ENCODE measurements around the gene ART4. TPM values are rescaled to one million over a fixed set of nuclear protein-coding genes. Genes with fewer than 3 reads are reported as not detected.

ART4 gene
- total and polyA plus RNA-seq, 2 donors (not counting 3 experiments of a cell fraction or from before 2014, with no cell fraction given), result 12.5 to 54.7 TPM

GRCh38 chr12:14777271-14777670 is 66.1 kb downstream of the ART4 start:
- dilution Hi-C loops (cut with MboI; ENCODE audit: extremely low pct_ligation_motif_present, low sequenced_read_pairs), result no loop called here
- Histone ChIP-seq H2AFZ (ENCODE audit: low read depth, low read length) (no peak overlapping the region), H3K27me3 (ENCODE audit: control insufficient read depth in 2 of 2, insufficient read depth in 2 of 2, low read length in 2 of 2) (no peaks in the 10 kb centered on the region), H4K20me1 (replicated peaks; ENCODE audit: control insufficient read depth, extremely low read depth, insufficient read depth, low read length) (no peaks in the 10 kb centered on the region), H3K9me1 (replicated peaks; ENCODE audit: control insufficient read depth, extremely low read depth, insufficient read depth, low read length) (no peaks in the 10 kb centered on the region), H3K79me2 (ENCODE audit: control insufficient read depth, insufficient read depth, low read length) (peaks cover 19% of the 10 kb centered on the region), H3K36me3 (ENCODE audit: control insufficient read depth in 2 of 2, extremely low read depth in 1 of 2, insufficient read depth in 2 of 2, low read length in 2 of 2) (no peaks in the 10 kb centered on the region), H3K4me3 (replicated peaks in 1 of 3; ENCODE audit: insufficient read depth in 1 of 3, low read depth in 1 of 3, low read length in 3 of 3) (no peak overlapping the region), H3K9me3 (replicated peaks; ENCODE audit: control insufficient read depth, insufficient read depth, low read length) (no peaks in the 10 kb centered on the region), H3K4me2 (ENCODE audit: insufficient read depth, low read length) (no peak overlapping the region), H3K4me1 (ENCODE audit: control insufficient read depth, extremely low read depth, insufficient read depth, low read length) (peaks cover 14% of the 10 kb centered on the region), H3K27ac (ENCODE audit: insufficient read depth, low read depth, low read length) (no peak overlapping the region), H3K9ac (replicated peaks; ENCODE audit: extremely low read depth, insufficient read depth, low read length) (no peak overlapping the region)
- intact Hi-C loops (cut with micrococcal nuclease), result no loop called here
- FAIRE-seq (no peak), DNase-seq (ENCODE audit: low read depth, low spot score) (no peak)
- ChIA-PET POLR2A (no interaction called here), CTCF (interaction anchor here (0.8 to 1.7 kb wide), 5 partner anchors 13 to 442 kb away, joined by 3 to 5 read pairs (median 3); partner anchors contain the start of genes C12orf60 and WBP11)
- TF ChIP-seq POLR2A (IDR thresholded peaks at IDR 0.05; ENCODE audit: low read depth, low read length) (no peak), JUN (IDR thresholded peaks at IDR 0.05; ENCODE audit: borderline replicate concordance, insufficient read depth, insufficient read length, low read depth) (no peak), CTCF (IDR thresholded peaks at IDR 0.05; ENCODE audit: extremely low read depth in 1 of 2, insufficient read depth in 1 of 2, low read depth in 1 of 2, low read length in 2 of 2) (no peak), GATA2 (IDR thresholded peaks at IDR 0.05; ENCODE audit: insufficient read depth, insufficient read length, low read depth, low read length) (no peak), FOS (IDR thresholded peaks at IDR 0.05; ENCODE audit: borderline replicate concordance, insufficient read depth, low read length) (no peak), MYC (IDR thresholded peaks at IDR 0.05; ENCODE audit: low read depth, low read length) (no peak), MAX (IDR thresholded peaks at IDR 0.05; ENCODE audit: insufficient read depth, insufficient read length) (no peak), POLR2AphosphoS5 (IDR thresholded peaks at IDR 0.05; ENCODE audit: insufficient read depth, low read depth, low read length) (no peak), EZH2 (IDR thresholded peaks at IDR 0.05; ENCODE audit: borderline replicate concordance, low read depth, low read length, severe bottlenecking) (no peak)
- no TSS peak for BruUV-seq (replicated peaks)
